H1 (cell line): ENCODE results near the gene TM9SF2. TPM values are rescaled to one million over a fixed set of nuclear protein-coding genes. Genes with fewer than 3 reads are reported as not detected.

ENCODE experiments used
- CBX5 ChIP-seq: fragments of 300-800, 300-1000 bp; sonication (generic); IDR thresholded peaks from 2 replicates; pipeline ENCODE4 v1.7.1; 2016; ENCODE audit warnings: antibody characterized with exemption, low read length, low read depth
- CTBP2 ChIP-seq: IDR thresholded peaks from 2 replicates; pipeline ENCODE4 v1.7.0; 2011; ENCODE audit warnings: borderline replicate concordance, mild to moderate bottlenecking, moderate library complexity, mixed read lengths, low read length; ENCODE audit not compliant: insufficient read depth, insufficient read length
- CTCF ChIP-seq, 3 experiments: IDR thresholded peaks; 1 replicate in 2 of 3; 2 replicates in 1 of 3; pipeline versions ENCODE4 v1.5.1 to v1.6.1; 2011; ENCODE audit warnings: low read length in 3 of 3, mild to moderate bottlenecking in 3 of 3, inconsistent platforms in 2 of 3, low read depth in 1 of 3, moderate library complexity in 1 of 3; ENCODE audit not compliant: insufficient read depth in 1 of 3; ENCODE audit errors: control extremely low read depth in 1 of 3
- EP300 ChIP-seq, 2 experiments: IDR thresholded peaks; 1 replicate in 1 of 2; 2 replicates in 1 of 2; pipeline ENCODE4 v1.6.1; 2011 to 2012; ENCODE audit warnings: low read depth in 2 of 2, low read length in 2 of 2, mild to moderate bottlenecking in 2 of 2, borderline replicate concordance in 1 of 2, inconsistent platforms in 1 of 2, moderate library complexity in 1 of 2
- RXRA ChIP-seq: IDR thresholded peaks from 2 replicates; pipeline ENCODE4 v1.6.1; 2011; ENCODE audit warnings: low read depth, mild to moderate bottlenecking, low read length, moderate library complexity; ENCODE audit not compliant: insufficient read depth
- polyA plus RNA-seq, 7 experiments: library from polyadenylated mRNA; depleted of rRNA in 3 of 7; stranded (reverse) in 5 of 7; unstranded in 2 of 7; fragments of >200 nt in 5 of 7; fragments of 200-250 nt in 2 of 7; gene quantifications; 1 replicate in 5 of 7; 2 replicates in 1 of 7; 4 replicates in 1 of 7; pipeline versions ENCODE4 v1.2.1 to v1.2.3, GENCODE V29; 2011 to 2013; ENCODE audit warnings: missing spikeins in 2 of 7, mixed read lengths in 2 of 7
- total RNA-seq: library from RNA; stranded (reverse); fragmentation: NEBNext Ultra II Directional; extraction: Animal tissue kit (Norgen Biotek cat#: 25700); gene quantifications from 2 replicates; pipeline ENCODE4 v1.2.1, GENCODE V29; 2021
- TF ChIP-seq, protein P1 (sequence below): IDR thresholded peaks from 2 replicates; pipeline ENCODE4 v1.6.1; 2011; ENCODE audit warnings: low read length, improper control_type of control experiment

TM9SF2 gene
- total and polyA plus RNA-seq, 2 of the 8 experiments (the other 6 are each of a cell fraction or from before 2014, with no cell fraction given), result 68.0 to 101 TPM

DNA sequence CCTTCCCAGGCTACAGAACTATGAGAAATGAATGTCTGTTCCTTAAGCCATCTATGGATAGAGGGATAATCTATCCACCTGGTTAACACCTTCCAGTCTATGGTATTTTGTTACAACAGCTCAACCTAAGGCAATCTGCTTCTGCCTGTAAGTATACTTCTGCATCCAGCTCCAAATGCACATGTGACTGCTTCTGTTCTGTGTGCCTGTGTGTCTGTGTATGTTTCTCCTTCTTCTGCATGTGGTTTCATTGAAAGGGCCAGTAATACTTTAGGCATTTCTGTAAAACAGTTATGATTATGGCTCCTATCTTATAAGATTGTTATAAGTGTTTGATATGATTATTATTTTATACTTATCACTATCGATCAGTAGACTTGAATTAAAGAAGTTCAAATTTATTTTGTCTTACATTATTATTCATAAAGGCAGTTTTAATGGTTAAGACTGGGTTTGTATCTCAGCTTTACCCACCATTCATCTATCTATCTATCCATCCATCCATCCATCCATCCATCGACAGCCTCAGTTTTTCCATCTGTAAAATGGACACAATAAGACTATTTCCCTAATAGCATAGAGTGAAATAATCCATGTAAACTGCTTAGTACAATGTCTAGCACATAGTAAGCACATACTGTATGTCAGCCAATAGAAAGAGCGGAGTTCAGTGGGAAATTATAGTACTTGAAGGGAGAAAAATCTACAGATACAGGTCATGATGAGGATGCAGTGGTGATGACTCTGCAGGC, 37.5 kb upstream of the TM9SF2 start (continued):
- TF ChIP-seq EP300 (IDR thresholded peaks at IDR 0.05; ENCODE audit: borderline replicate concordance in 1 of 2, low read depth in 2 of 2, low read length in 2 of 2) (no peak), CBX5 (no peak), RXRA (no peak), CTCF (IDR thresholded peaks at IDR 0.05; ENCODE audit: control extremely low read depth in 1 of 3, insufficient read depth in 1 of 3, low read depth in 1 of 3, low read length in 3 of 3) (no peak), CTBP2 (no peak)
- TF ChIP-seq, protein P1, sequence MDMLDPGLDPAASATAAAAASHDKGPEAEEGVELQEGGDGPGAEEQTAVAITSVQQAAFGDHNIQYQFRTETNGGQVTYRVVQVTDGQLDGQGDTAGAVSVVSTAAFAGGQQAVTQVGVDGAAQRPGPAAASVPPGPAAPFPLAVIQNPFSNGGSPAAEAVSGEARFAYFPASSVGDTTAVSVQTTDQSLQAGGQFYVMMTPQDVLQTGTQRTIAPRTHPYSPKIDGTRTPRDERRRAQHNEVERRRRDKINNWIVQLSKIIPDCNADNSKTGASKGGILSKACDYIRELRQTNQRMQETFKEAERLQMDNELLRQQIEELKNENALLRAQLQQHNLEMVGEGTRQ, result no peak
